Kidney epithelial cell (primary cell): ENCODE measurements around the gene CTBP1. TPM values are rescaled to one million over a fixed set of nuclear protein-coding genes. Genes with fewer than 3 reads are reported as not detected.

Source experiments
- DNase-seq: peaks from one replicate; pipeline ENCODE4 v3.0.0-alpha.2; 2010; ENCODE audit warnings: low read depth
- H3K27me3 ChIP-seq: 2 replicates; pipeline ENCODE4 v1.6.0; 2011; ENCODE audit warnings: low read length; ENCODE audit not compliant: control insufficient read depth, insufficient read depth
- H3K36me3 ChIP-seq: 2 replicates; pipeline ENCODE4 v1.5.1; 2011; ENCODE audit warnings: low read length; ENCODE audit not compliant: control insufficient read depth, insufficient read depth
- H3K4me3 ChIP-seq: 2 replicates; pipeline ENCODE4 v1.5.1; 2011; ENCODE audit warnings: low read depth, mild to moderate bottlenecking, control low read depth, low read length
- CTCF ChIP-seq: IDR thresholded peaks from 2 replicates; pipeline ENCODE4 v1.5.1; 2011; ENCODE audit warnings: mild to moderate bottlenecking, moderate library complexity, low read length, control low read depth, inconsistent platforms; ENCODE audit not compliant: insufficient read depth, poor library complexity, severe bottlenecking
- total RNA-seq: library from RNA; depleted of rRNA; stranded (reverse); fragments of >200 nt; gene quantifications from 2 replicates; pipeline ENCODE4 v1.2.3, GENCODE V29; 2015

Gene CTBP1
- total RNA-seq, 1 donor from 2014 or later = 170 TPM

GRCh38 chr4:1243451-1244080, 5.4 kb downstream of the CTBP1 start:
- no peak overlapping the region for H3K4me3 ChIP-seq
- H3K36me3 ChIP-seq = no peaks in the 10 kb centered on the region
- no peak for TF ChIP-seq CTCF
- no peaks in the 10 kb centered on the region for H3K27me3 ChIP-seq
- no peak for DNase-seq

- no peak for TF ChIP-seq CTCF
- Histone ChIP-seq H3K4me3 (no peak overlapping the region), H3K27me3 (no peaks in the 10 kb centered on the region), H3K36me3 (peaks cover 1% of the 10 kb centered on the region)
- DNase-seq = no peak
Observed at GRCh38 chr4:1242506-1243450, 6.2 kb downstream of the CTBP1 start.

- Histone ChIP-seq H3K36me3 (peaks cover 1% of the 10 kb centered on the region), H3K27me3 (no peaks in the 10 kb centered on the region), H3K4me3 (no peak overlapping the region)
- DNase-seq = no peak
- TF ChIP-seq CTCF = no peak
Observed at GRCh38 chr4:1241936-1242505, 6.9 kb downstream of the CTBP1 start.

- no peak for TF ChIP-seq CTCF
Observed at GRCh38 chr4:1241466-1241935, 7.4 kb downstream of the CTBP1 start.

GRCh38 chr4:1240721-1241465, 8.0 kb downstream of the CTBP1 start:
- no peak for TF ChIP-seq CTCF
- no peak overlapping the region for H3K4me3 ChIP-seq
- H3K27me3 ChIP-seq = no peaks in the 10 kb centered on the region
- no peak for DNase-seq
- peaks cover 1% of the 10 kb centered on the region for H3K36me3 ChIP-seq

More at GRCh38 chr4:1241466-1241935, 7.4 kb downstream of the CTBP1 start:
- H3K27me3 ChIP-seq = no peaks in the 10 kb centered on the region
- peaks cover 1% of the 10 kb centered on the region for H3K36me3 ChIP-seq
- H3K4me3 ChIP-seq = no peak overlapping the region
- DNase-seq = no peak
